CD4-positive, alpha-beta T cell treated with Interleukin-12 subunit alpha and Interleukin-12 subunit beta, for 1 hour (primary cell): ENCODE results near the gene TKTL1.
"Not testable (repeated sequence)": the region's sequence is repeated elsewhere in the genome, so short reads cannot be mapped to it uniquely, and the experiment has no call there.

ENCODE experiments used
- DNase-seq: peaks from one replicate; pipeline ENCODE4 v3.0.0-alpha.2; 2020

The TKTL1 gene

GRCh38 chrX:154295664-154296310, at the start of gene TKTL1:
TKTL1 (plus strand) TSS chrX:154295795; CDS start chrX:154295860, 65 bp downstream.
- DNase-seq: no peak

- not testable (repeated sequence) for DNase-seq
Measured at GRCh38 chrX:154247377-154248045, 48.1 kb upstream of the TKTL1 start.

GRCh38 chrX:154248076-154248475, 47.5 kb upstream of the TKTL1 start:
- not testable (repeated sequence) for DNase-seq

- DNase-seq: not testable (repeated sequence)
Measured at GRCh38 chrX:154257282-154257681, 38.3 kb upstream of the TKTL1 start, which contains the start of gene OPN1MW3. OPN1MW3 (plus strand) TSS chrX:154257582; CDS start chrX:154257620, 38 bp downstream.

GRCh38 chrX:154258711-154259110, 36.9 kb upstream of the TKTL1 start:
- not testable (repeated sequence) for DNase-seq

- not testable (repeated sequence) for DNase-seq
Measured at GRCh38 chrX:154263072-154263471, 32.5 kb upstream of the TKTL1 start.

- DNase-seq: not testable (repeated sequence)
Measured at GRCh38 chrX:154269245-154269644, 26.4 kb upstream of the TKTL1 start.

GRCh38 chrX:154284489-154285338, 10.9 kb upstream of the TKTL1 start:
- DNase-seq: not testable (repeated sequence)

GRCh38 chrX:154286406-154286805, 9.2 kb upstream of the TKTL1 start:
- not testable (repeated sequence) for DNase-seq

- DNase-seq: no peak
Measured at GRCh38 chrX:154294791-154295574, 612 bp upstream of the TKTL1 start, which contains the start of gene TEX28. TEX28 (minus strand) TSS chrX:154295124; CDS start chrX:154292117, 3,007 bp downstream.

- DNase-seq: no peak
Measured at GRCh38 chrX:154296731-154297130, 1.1 kb downstream of the TKTL1 start.

- no peak for DNase-seq
Measured at GRCh38 chrX:154298312-154298711, 2.7 kb downstream of the TKTL1 start.

- DNase-seq: no peak
Measured at GRCh38 chrX:154300816-154301215, 5.2 kb downstream of the TKTL1 start.

- DNase-seq: not testable (repeated sequence)
Measured at GRCh38 chrX:154302998-154303397, 7.4 kb downstream of the TKTL1 start.

GRCh38 chrX:154303476-154303875, 7.9 kb downstream of the TKTL1 start:
- DNase-seq: no peak

GRCh38 chrX:154304846-154305245, 9.3 kb downstream of the TKTL1 start:
- no peak for DNase-seq

- no peak for DNase-seq
Measured at GRCh38 chrX:154305541-154306205, 10.1 kb downstream of the TKTL1 start.

GRCh38 chrX:154307202-154307601, 11.6 kb downstream of the TKTL1 start:
- no peak for DNase-seq

GRCh38 chrX:154308108-154308946, 12.7 kb downstream of the TKTL1 start:
- peak; percentile 83 for DNase-seq

GRCh38 chrX:154309041-154309775, 13.6 kb downstream of the TKTL1 start:
- no peak for DNase-seq
